DMS153 (cell line): ENCODE measurements around the gene KLF2.
"Not testable (repeated sequence)": the region's sequence is repeated elsewhere in the genome, so short reads cannot be mapped to it uniquely, and the experiment has no call there.

Source experiments
- DNase-seq: peaks from one replicate; lab custom pipeline; 2025; lab: John Stamatoyannopoulos, UW

The KLF2 gene

DNA sequence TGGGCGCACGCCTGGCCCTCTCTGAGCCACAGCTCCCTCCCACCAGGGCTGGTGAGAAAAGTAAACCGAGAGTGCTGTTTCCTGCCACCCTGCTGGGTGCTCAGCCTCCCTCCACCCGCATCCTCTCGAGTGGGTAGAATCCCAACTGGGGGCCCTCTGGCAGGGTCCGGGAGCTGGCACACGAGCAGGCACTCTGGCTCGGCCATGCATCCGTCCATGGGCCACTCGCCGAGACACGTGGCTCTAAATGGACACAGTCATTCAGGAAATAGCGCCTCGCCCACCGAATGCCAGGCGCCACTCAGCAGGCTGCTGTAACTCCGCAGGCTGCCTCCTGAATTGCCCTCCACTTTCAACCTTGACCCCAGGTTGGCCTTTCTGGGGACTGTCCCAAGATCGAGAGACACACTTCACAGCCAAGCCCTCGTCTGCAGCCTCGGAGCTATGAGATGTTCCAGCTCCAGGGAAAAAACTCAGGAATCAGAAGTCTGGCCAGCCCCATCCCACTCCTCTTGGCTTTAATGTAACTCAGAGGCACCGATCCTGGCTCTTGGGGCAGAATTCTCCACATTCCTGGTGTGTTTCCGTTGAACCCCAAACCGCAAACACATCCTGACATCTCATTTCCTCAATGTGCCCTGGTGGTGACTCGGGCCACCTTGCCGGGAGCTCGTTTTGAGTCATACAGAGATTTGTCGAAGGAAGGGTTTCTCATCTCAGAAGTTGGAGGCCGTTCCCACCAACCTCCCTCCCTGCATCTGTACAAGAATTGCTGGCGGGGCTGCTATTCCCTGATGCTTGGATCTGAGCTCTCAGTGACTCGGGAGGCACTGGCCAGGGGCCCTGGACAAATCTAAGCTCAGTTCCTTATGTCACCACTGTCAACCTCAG, 14.1 kb downstream of the KLF2 start:
- no peak for DNase-seq

DNA sequence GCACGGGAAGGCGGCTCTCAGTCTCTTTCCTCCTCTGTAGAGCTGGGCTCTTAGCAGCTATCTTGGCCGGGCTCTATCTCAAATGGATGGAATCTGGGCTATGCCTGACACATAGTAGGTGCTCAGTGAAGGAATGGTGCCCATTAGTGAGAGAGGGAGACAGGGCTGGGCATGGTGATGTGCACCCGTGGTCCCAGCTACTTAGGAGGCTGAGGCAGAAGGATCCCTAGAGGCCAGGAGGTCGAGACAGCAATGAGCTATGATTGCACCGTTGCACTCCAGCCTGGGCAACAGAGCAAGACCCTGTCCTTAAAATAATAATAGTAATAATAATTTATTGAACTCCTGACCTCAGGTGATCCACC, 14.7 kb downstream of the KLF2 start:
- no peak for DNase-seq

- no peak for DNase-seq
These were observed 15.5 kb downstream of the KLF2 start for GRCh38 chr19:16340092-16340491.

GRCh38 chr19:16340654-16341053, 16.0 kb downstream of the KLF2 start:
- no peak for DNase-seq

DNA sequence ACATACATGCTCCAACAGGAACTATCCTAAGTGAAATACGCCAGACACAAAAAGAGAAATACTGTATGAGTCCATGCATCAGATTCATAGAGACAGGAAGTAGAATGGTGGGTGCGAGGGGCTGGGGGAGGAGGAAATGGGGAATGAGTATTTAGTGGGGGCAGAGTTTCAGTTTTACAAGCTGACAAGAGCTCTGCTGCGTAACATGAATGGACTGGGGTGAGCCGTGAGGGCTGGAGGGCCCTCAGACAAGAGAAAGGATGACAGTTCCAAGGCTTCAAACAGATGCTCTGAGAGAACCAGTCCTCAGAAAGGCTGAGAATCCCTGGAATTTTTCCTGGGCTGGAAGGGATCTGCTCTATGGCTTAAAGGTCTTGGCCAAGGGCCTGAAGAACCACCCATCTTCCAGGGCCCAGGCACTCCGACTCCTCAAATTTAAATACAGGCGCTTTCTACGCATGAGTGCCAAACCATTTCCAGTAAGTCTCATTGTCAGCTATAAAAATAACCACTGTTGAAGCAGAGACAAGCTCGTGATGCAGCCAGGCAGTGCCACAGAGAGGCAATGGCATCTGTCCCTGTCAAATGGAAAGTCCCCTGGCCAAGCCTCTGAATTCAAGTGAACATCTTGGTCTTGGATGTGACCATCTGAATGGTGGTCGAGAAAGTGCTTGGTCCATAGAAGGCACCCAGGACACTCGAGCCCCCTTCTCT, 17.5 kb downstream of the KLF2 start:
- no peak for DNase-seq

DNA sequence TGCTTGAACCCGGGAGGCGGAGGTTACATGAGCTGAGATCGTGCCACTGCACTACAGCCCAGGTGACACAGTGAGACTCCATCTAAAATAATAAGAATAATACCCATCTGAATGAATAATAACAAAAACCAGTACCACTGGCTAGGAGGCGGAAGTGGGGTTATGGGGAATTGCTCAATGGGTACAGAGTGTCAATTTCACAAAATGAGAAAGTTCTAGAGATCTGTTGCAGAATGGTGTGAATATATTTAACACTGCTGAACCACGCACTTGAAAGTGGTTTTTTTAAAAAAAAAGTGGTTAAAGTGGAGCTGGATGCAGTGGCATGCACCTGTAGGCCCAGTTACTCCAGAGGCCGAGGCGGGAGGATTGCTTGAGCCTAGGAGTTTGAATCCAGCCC, 18.5 kb downstream of the KLF2 start:
- DNase-seq = no peak

DNA sequence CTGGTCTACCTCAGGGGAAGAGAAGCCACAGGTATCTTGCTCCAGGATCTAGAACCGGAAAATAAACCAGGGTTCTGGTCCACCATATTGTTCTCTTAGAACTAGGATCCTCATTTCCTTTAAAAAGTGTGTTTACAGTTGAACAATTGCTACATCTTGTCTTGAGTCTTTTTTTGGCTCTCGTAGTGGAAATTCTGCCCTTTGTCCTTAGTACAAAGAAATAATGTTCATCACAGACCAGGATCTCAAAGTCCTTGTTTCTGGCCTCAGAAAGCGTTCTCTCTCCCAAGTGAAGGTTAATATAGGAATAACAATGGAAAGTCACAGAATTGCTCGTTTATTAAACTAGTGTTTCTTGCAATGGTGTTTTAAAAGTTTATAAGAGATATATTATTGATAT, 20.8 kb downstream of the KLF2 start:
- no peak for DNase-seq

GRCh38 chr19:16347099-16347498, 22.5 kb downstream of the KLF2 start:
- DNase-seq = not testable (repeated sequence)

- DNase-seq = no peak
These were observed 23.1 kb downstream of the KLF2 start for GRCh38 chr19:16347706-16348105.

- DNase-seq = no peak
These were observed 25.0 kb downstream of the KLF2 start for GRCh38 chr19:16349551-16350152.

DNA sequence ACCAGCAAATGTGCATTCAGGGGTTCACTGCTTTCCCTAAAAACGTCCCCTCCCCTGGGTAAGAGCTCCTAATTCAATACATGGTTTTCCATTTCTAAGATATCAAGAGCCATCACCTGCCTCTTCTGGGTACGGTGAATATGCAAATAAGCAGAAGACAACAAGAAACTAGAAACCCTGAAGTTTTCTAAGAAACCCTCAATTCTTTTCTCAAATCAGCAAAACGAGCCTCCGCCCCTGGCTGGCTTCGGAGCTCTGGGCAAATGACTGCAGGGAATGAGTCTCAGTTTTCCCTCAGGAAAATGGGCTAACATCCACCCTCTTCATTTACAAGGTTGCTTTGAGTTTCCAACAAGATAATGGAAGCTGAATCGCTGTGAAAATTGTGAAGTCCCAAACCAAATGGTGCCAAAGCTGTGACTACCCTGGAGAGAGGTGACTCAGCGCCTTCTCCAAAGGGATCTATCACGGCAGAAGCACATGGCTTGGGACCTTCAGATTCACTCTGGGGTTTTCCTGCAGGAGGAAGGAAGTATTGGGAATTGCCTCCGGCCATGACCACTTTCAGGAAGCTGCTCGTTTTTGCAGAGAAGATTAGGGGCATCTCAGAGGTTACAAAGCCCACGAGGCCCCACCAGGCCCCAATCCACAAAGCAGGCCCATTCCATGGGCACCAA, 26.6 kb downstream of the KLF2 start:
- no peak for DNase-seq

DNA sequence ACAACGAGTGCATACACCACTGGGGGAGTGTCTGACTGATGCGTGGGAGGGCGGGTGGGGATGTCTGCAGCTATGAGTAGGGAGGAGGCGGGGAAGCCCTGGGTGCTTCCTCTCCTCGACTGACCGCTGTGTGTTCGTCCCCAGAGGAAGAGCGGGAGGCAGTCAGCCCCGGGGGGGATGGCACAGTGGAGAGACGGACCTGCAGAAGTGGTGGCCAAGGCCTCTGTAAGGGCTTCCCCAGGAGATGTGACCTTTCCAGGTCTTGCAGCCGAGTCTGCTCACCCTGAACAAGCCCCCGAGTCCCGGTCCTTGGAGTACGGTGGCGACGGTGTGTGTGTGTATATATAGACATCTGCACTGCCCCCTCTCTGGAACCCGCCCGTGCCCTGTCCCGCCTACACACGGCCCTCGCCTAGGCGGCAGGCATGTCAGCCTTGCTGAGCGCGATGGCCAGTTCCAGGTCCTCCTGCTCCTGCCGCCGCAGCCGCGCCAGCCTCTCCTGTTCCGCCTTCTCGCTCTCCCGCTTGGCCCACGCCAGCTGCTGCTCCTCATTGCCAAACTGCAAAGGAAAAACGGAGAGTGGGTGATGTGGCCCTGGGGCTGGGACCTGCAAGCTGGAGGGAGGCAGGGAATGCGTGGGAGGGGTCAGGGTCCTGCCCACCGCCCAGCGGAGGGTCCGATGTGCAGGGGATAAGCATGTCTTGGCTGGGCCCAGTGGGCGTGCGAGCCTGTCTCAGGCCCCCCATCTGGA, 30.8 kb downstream of the KLF2 start:
- no peak for DNase-seq

DNA sequence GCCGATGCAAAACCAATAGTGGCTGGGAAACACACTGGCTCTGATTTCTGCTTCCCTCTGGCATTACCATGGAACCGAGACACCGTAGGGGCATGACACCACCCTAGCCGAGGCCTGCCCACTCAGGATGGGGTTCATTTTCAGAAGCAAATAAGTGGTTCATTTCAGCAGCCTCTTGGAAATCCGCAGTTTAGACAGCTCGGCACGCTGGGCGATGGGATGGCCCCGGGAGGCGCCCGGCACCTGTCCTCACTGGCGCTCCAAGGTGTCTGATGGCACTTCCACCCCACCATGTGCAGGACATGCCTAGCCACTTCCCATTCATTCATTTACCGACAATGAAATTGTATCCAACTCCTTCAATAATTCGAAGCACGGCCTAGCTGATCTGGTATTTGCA, 33.8 kb downstream of the KLF2 start:
- DNase-seq = no peak

GRCh38 chr19:16359074-16359473, 34.4 kb downstream of the KLF2 start:
- no peak for DNase-seq

DNA sequence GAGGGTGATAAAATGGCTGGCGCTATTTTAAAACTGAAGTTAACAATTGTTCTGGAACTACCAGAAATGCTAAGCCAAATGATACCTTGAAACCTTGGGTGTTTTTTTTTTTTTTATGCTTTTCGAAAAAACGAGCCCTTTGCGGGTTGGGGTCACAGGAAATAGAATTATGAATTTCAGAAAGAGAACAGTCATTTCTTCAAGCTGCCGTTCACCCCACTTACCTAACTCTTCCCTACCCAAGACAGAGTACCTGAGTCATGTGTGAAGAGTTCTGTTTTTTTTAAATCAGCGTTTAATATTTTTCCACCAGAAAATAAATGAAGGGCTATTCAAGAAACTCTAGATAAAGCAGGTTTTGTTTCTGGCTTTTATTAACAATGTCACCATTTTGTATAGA, 35.3 kb downstream of the KLF2 start:
- no peak for DNase-seq

- DNase-seq = no peak
These were observed 36.1 kb downstream of the KLF2 start for GRCh38 chr19:16360738-16361137.

- no peak for DNase-seq
These were observed 36.6 kb downstream of the KLF2 start for GRCh38 chr19:16361254-16361653.

- DNase-seq = no peak
These were observed 37.3 kb downstream of the KLF2 start for GRCh38 chr19:16361926-16362325.

DNA sequence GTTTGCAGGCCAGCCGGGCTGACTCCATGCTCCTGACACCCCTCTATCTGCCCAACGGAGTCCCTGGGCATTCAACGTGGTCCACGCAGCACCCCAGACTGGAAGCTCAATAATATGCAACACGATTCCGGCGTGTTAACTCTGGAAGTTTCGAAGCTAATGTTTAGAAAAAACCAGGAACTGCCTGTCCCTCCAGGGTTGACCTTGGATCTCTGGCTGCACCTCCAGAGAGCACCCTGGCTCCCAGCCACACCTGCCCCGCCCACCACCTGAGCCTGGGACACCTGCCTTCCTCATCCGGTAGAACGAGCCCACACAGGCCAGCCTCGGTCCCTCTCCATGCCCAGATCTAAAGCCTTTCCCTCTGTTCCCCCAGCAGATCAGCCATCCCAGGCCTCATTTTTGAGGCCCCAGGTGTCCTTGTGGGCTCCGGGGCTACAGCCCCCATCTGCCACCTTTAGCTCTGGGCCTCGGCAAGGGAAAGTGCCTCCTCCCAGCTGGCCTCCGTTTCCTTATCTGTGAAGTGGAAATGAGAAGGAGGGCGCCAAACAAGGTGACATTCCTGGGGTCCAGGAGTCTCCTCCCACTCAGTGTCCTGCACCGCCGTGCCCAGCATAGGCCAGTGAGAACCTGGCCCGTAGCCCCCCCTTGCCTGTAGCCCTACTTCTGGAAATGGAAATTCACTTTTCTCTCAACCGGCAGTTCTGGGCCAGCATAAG, 38.7 kb downstream of the KLF2 start:
- DNase-seq = peak; percentile 72

DNA sequence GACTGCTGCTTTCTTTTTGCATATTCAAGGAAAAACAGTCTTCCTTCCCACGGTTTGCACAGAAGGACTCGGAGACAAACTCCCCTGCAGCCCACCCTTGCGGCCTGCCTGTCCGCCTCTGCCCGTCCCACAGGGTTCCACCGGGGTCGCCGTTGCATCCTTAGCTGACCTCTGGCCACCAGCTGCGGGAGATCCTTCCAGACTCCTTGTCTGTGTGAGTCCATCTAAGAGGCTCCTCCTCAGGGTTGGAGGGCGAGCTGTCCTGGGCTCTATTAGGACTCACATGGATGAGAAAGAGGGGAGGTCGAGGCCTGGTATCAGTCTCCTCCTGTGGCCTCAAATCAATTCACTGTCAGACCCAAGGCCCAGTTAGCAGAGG, 39.2 kb downstream of the KLF2 start:
- DNase-seq = no peak

DNA sequence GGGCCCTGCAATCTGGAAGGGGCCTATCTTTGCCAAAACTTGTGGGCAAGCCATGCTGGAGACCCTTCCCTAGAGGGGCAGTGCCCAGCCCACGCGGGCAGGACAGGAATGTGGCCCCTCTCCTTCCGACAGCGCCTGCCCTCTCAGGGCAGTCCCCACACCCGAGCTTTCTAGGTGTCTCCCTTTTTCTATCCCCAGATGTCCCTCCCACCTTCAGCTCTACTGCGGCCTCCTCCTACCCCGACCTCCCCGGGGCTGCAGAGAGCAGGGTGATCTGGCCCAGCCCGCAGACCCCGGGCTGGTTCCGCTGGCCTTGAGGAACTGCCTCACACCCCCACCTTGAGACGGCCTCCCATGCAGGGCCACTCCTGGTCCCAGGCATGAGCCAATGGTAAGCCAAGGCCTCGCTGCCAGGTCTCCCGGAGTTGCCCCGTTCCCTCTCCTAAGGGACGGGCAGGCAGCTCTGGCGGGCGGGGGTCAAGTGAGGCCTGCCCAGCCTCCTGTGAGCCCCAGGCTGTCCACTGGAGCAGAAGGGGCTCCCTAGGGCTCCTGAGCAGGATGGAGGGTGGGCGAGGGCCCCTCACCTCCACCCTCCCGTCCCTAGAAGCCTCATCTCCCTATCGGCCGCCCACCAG, 39.7 kb downstream of the KLF2 start:
- no peak for DNase-seq
